ENCODE measurements around the gene HMOX1. TPM values are rescaled to one million over a fixed set of nuclear protein-coding genes. Genes with fewer than 3 reads are reported as not detected.

HMOX1 gene
- total RNA-seq, 2 donors from 2014 or later = 9.3 to 32.0 TPM

GRCh38 chr22:35367331-35367886, 13.5 kb upstream of the HMOX1 start:
- Histone ChIP-seq H3K27me3 (no peaks in the 10 kb centered on the region), H3K27ac (no peak overlapping the region), H3K9me3 (no peaks in the 10 kb centered on the region), H3K4me1 (peaks cover 10% of the 10 kb centered on the region), H3K4me3 (no peak overlapping the region), H3K36me3 (replicated peaks in 1 of 2; ENCODE audit: insufficient read depth in 1 of 2, low read depth in 2 of 2) (no peaks in the 10 kb centered on the region)
- intact Hi-C loops (cut with DNase I) = no loop called here
- WGBS, 2 donors = 66 to 87% methylated on average over 9 of the region's 9 CpGs
- TF ChIP-seq CTCF (IDR thresholded peaks at IDR 0.05) (no peak), POLR2A (IDR thresholded peaks at IDR 0.05) (no peak)
- no peak for ATAC-seq
- DNase-seq = peak in 1 of 4 donors; percentile 52

- H3K4me1 ChIP-seq = peaks cover 10% of the 10 kb centered on the region
- H3K27me3 ChIP-seq = no peaks in the 10 kb centered on the region
- H3K9me3 ChIP-seq = no peaks in the 10 kb centered on the region
- no peaks in the 10 kb centered on the region for H3K36me3 ChIP-seq (replicated peaks in 1 of 2; ENCODE audit: insufficient read depth in 1 of 2, low read depth in 2 of 2)
- intact Hi-C loops (cut with DNase I) = no loop called here
- H3K27ac ChIP-seq = no peak overlapping the region
- ATAC-seq (no peak), DNase-seq (no peak)
- TF ChIP-seq POLR2A (IDR thresholded peaks at IDR 0.05) (no peak), CTCF (IDR thresholded peaks at IDR 0.05) (no peak)
- no peak overlapping the region for H3K4me3 ChIP-seq
- 82 to 90% methylated on average over 5 to 6 of the region's 6 CpGs for WGBS, 2 donors
Observed at GRCh38 chr22:35368386-35368785, 12.5 kb upstream of the HMOX1 start.

GRCh38 chr22:35369996-35370395, 10.9 kb upstream of the HMOX1 start:
- ATAC-seq = no peak
- 52 to 80% methylated on average over 2 of the region's 2 CpGs for WGBS, 2 donors
- Histone ChIP-seq H3K4me1 (peaks cover 10% of the 10 kb centered on the region), H3K27me3 (no peaks in the 10 kb centered on the region), H3K9me3 (no peaks in the 10 kb centered on the region), H3K36me3 (replicated peaks in 1 of 2; ENCODE audit: insufficient read depth in 1 of 2, low read depth in 2 of 2) (no peaks in the 10 kb centered on the region), H3K4me3 (no peak overlapping the region), H3K27ac (no peak overlapping the region)
- no peak for DNase-seq
- intact Hi-C loops (cut with DNase I) = no loop called here
- TF ChIP-seq CTCF (IDR thresholded peaks at IDR 0.05) (no peak), POLR2A (IDR thresholded peaks at IDR 0.05) (no peak)

GRCh38 chr22:35373781-35374180, 7.1 kb upstream of the HMOX1 start:
- no peak for DNase-seq

More at GRCh38 chr22:35373781-35374180, 7.1 kb upstream of the HMOX1 start:
- H3K4me3 ChIP-seq = no peak overlapping the region
- 81 to 83% methylated on average over 6 of the region's 6 CpGs for WGBS, 2 donors
- intact Hi-C loops (cut with DNase I) = no loop called here
- no peak overlapping the region for H3K27ac ChIP-seq
- H3K4me1 ChIP-seq = peaks cover 30% of the 10 kb centered on the region
- H3K27me3 ChIP-seq = no peaks in the 10 kb centered on the region
- ATAC-seq = no peak
- H3K36me3 ChIP-seq (replicated peaks in 1 of 2; ENCODE audit: insufficient read depth in 1 of 2, low read depth in 2 of 2) = no peaks in the 10 kb centered on the region
- H3K9me3 ChIP-seq = no peaks in the 10 kb centered on the region
- no peak for TF ChIP-seq CTCF (IDR thresholded peaks at IDR 0.05)
- TF ChIP-seq POLR2A (IDR thresholded peaks at IDR 0.05) = no peak
